Ishikawa (cell line): ENCODE results near the gene UNC93A.

Source experiments
- CEBPB ChIP-seq: IDR thresholded peaks from 2 replicates; pipeline ENCODE4 v1.6.1; 2012
- CREB1 ChIP-seq: IDR thresholded peaks from 2 replicates; pipeline ENCODE4 v1.6.1; 2012; ENCODE audit warnings: low read depth
- EGR1 ChIP-seq: IDR thresholded peaks from 2 replicates; pipeline ENCODE4 v1.6.1; 2012
- EP300 ChIP-seq: IDR thresholded peaks from 2 replicates; pipeline ENCODE4 v1.6.1; 2012; ENCODE audit warnings: borderline replicate concordance
- FOXM1 ChIP-seq: IDR thresholded peaks from 2 replicates; pipeline ENCODE4 v1.6.1; 2012; ENCODE audit warnings: low read depth, borderline replicate concordance
- NFIC ChIP-seq: IDR thresholded peaks from 2 replicates; pipeline ENCODE4 v1.6.1; 2012
- RAD21 ChIP-seq: IDR thresholded peaks from 2 replicates; pipeline ENCODE4 v1.6.1; 2012; ENCODE audit warnings: low read depth
- TAF1 ChIP-seq: IDR thresholded peaks from 2 replicates; pipeline ENCODE4 v1.6.1; 2012; ENCODE audit warnings: low read depth, mild to moderate bottlenecking
- TCF12 ChIP-seq: IDR thresholded peaks from 2 replicates; pipeline ENCODE4 v1.6.1; 2012; ENCODE audit warnings: low read depth
- TEAD4 ChIP-seq: IDR thresholded peaks from 2 replicates; pipeline ENCODE4 v1.6.1; 2012
- YY1 ChIP-seq: IDR thresholded peaks from 2 replicates; pipeline ENCODE4 v1.6.1; 2012; ENCODE audit warnings: low read depth
- ZBTB7A ChIP-seq: IDR thresholded peaks from 2 replicates; pipeline ENCODE4 v1.6.1; 2012; ENCODE audit warnings: low read depth
- TF ChIP-seq, protein P1 (sequence below): IDR thresholded peaks from 2 replicates; pipeline ENCODE4 v1.6.1; 2012; ENCODE audit warnings: low read depth, mild to moderate bottlenecking
- TF ChIP-seq, protein P2 (sequence below): IDR thresholded peaks from 2 replicates; pipeline ENCODE4 v1.6.1; 2012
- TF ChIP-seq, protein P3 (sequence below): IDR thresholded peaks from 2 replicates; pipeline ENCODE4 v1.6.1; 2012

UNC93A gene

DNA sequence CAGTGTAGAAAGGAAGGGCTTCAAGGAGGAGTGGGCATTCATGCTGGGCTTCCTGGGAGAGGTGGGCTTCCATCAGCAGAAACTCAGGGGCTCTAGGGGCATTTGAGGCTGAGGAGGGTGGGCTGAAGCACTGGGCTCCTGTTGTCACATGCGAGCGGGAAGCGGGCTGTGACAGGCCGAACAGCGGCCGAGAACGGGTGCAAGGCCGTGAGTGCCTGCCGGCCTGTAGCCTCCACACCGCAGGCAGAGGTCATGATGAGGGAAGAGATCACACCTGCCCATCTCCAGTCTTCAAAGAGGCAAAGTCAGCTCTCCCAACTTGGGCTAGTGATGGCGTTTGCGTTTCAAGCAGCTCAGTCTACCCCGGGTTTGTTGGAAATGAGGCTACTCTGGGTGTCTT lies 34.7 kb downstream of the UNC93A start:
- TF ChIP-seq TCF12 = no peak
- TF ChIP-seq, protein P1, sequence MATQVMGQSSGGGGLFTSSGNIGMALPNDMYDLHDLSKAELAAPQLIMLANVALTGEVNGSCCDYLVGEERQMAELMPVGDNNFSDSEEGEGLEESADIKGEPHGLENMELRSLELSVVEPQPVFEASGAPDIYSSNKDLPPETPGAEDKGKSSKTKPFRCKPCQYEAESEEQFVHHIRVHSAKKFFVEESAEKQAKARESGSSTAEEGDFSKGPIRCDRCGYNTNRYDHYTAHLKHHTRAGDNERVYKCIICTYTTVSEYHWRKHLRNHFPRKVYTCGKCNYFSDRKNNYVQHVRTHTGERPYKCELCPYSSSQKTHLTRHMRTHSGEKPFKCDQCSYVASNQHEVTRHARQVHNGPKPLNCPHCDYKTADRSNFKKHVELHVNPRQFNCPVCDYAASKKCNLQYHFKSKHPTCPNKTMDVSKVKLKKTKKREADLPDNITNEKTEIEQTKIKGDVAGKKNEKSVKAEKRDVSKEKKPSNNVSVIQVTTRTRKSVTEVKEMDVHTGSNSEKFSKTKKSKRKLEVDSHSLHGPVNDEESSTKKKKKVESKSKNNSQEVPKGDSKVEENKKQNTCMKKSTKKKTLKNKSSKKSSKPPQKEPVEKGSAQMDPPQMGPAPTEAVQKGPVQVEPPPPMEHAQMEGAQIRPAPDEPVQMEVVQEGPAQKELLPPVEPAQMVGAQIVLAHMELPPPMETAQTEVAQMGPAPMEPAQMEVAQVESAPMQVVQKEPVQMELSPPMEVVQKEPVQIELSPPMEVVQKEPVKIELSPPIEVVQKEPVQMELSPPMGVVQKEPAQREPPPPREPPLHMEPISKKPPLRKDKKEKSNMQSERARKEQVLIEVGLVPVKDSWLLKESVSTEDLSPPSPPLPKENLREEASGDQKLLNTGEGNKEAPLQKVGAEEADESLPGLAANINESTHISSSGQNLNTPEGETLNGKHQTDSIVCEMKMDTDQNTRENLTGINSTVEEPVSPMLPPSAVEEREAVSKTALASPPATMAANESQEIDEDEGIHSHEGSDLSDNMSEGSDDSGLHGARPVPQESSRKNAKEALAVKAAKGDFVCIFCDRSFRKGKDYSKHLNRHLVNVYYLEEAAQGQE = no peak
- TF ChIP-seq ZBTB7A = no peak
- TF ChIP-seq, protein P2, sequence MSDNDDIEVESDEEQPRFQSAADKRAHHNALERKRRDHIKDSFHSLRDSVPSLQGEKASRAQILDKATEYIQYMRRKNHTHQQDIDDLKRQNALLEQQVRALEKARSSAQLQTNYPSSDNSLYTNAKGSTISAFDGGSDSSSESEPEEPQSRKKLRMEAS = no peak
- no peak for TF ChIP-seq NFIC
- no peak for TF ChIP-seq FOXM1
- no peak for TF ChIP-seq EGR1
- TF ChIP-seq, protein P3, sequence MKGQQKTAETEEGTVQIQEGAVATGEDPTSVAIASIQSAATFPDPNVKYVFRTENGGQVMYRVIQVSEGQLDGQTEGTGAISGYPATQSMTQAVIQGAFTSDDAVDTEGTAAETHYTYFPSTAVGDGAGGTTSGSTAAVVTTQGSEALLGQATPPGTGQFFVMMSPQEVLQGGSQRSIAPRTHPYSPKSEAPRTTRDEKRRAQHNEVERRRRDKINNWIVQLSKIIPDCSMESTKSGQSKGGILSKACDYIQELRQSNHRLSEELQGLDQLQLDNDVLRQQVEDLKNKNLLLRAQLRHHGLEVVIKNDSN = no peak
- TF ChIP-seq CEBPB = no peak
- no peak for TF ChIP-seq EP300
- TF ChIP-seq RAD21 = no peak
- TF ChIP-seq CREB1 = no peak
- TF ChIP-seq TEAD4 = no peak
- no peak for TF ChIP-seq YY1

DNA sequence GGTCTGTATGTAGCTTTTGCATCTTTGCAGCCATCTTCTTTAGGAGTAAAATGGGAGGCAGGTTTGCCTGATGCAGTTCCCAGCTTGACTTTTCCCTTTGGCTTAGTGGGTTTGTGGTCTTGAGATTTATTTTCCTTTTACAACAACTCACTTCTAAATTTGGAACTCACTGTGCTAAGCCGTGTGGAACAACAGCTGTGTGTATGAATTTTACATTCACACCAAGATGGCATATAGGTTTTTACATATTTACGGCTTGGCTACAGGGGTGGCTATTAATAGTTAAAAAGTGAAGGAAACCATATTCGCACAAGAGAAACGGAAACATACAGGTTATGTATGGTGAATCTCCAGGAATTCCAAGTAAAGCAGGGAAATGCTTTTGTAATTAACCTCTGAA lies 36.3 kb downstream of the UNC93A start:
- TF ChIP-seq FOXM1 (no peak), EGR1 (no peak), TCF12 (no peak), ZBTB7A (no peak), CEBPB (no peak), TEAD4 (no peak), TAF1 (no peak), NFIC (no peak), EP300 (no peak), YY1 (no peak), CREB1 (no peak)
- TF ChIP-seq, protein P3 = no peak
- TF ChIP-seq, protein P1 = no peak
- TF ChIP-seq, protein P2 = no peak

DNA sequence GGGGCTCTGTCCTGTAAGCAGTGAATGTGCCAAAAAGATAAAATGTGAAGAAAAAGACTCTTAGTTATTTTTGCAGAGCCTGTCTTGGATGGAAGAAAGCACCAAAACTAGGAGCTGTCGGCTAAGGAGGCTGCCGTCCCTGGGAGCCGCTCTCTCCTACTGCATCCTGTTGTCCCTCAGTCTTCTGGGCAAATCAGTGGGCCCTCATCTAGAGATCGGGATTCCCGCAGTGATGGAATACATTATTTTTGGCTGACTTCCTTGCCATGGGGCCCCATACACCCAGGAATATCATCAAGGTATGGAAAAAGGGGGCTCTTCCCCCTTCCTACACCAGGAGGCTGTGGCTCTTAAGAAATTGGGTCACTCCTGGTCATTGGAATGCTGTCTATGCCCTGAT lies 37.0 kb downstream of the UNC93A start:
- no peak for TF ChIP-seq EGR1
- no peak for TF ChIP-seq TCF12
- TF ChIP-seq, protein P2 = no peak
- no peak for TF ChIP-seq CEBPB
- no peak for TF ChIP-seq RAD21
- TF ChIP-seq YY1 = no peak
- no peak for TF ChIP-seq TEAD4
- TF ChIP-seq, protein P3 = no peak
- TF ChIP-seq ZBTB7A = no peak
- TF ChIP-seq, protein P1 = no peak
- no peak for TF ChIP-seq FOXM1
- no peak for TF ChIP-seq EP300
- TF ChIP-seq NFIC = no peak
- no peak for TF ChIP-seq CREB1
- TF ChIP-seq TAF1 = no peak

DNA sequence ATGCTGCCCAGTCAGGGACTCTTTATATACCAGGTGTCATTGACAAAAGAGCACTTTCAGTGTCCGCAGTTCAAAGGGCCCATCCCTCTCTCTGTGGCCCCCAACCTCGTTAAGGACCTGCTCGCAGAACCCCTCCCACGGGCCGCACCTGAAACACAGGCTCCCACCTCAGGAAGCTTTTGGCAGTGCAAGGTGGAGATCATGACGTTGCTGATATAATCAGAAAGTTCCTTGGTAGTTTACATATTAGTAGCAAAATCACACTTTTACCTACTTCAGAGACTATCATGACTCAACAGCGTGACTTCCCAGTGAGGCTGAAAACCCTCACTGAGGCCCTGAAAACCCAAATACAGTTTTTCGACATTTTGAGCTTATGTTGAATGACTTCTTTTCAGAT lies 37.9 kb downstream of the UNC93A start:
- TF ChIP-seq ZBTB7A (no peak), FOXM1 (no peak), EGR1 (no peak), TAF1 (no peak), CREB1 (no peak), CEBPB (no peak), TCF12 (no peak), RAD21 (no peak), YY1 (no peak), EP300 (no peak), NFIC (no peak), TEAD4 (no peak)
- TF ChIP-seq, protein P3 = no peak
- TF ChIP-seq, protein P2 = no peak
- TF ChIP-seq, protein P1 = no peak
